GM18505 (cell line): ENCODE measurements around the gene OR14I1.

ENCODE experiments used
- ATAC-seq: cut with Tn5 transposase; IDR thresholded peaks from one replicate; pipeline ENCODE4 v1.9.1; 2021; ENCODE audit not compliant: unreplicated experiment
- POLR2A ChIP-seq: IDR thresholded peaks from 4 replicates; pipeline ENCODE4 v1.6.1; 2011; ENCODE audit warnings: borderline replicate concordance; ENCODE audit not compliant: insufficient read depth, insufficient read length; ENCODE audit errors: extremely low read depth

Gene OR14I1

DNA sequence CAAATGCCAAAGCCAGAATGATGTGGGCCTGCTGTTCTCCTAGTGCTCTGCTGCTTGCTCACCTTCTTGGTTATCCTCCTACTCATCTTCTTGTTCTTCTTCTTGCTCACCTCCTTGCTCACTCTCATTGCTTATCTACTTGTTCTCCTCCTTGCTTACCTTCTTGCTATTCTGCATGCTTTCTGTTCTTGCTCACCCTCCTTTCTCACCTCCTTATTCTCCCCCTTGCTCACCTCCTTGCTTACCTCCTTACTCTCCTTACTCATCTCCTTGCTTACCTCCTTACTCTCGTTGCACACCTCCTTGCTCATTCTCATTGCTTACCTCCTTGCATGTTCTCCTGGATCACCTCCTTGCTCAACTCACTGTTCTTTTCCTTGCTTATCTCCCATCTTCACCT lies at the start of gene OR14I1:
Gene OR14I1, minus strand, starts transcription at position 53 of the 400 bp plus-strand sequence.
- TF ChIP-seq POLR2A: no peak

DNA sequence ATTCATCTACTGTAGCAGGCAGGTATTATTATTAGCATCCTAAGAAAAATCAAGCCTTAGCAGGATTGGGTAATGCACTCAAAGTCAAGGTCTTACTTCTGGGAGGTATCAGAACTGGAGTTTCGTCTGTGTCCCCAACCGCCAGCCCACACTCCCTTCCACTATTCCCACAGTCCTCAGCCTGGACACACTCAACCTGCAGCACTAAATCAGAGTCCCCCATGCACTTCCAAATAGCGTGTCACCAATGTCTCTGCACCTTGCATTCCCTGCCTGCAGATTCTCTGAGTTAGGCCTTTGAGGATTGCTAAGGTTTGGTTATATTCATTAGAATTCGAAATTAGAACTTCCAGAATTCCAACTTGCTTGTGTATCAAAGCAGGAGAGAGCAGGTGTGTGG lies 49.1 kb upstream of the OR14I1 start:
- TF ChIP-seq POLR2A: no peak
- no peak for ATAC-seq

More for the DNA sequence above, at the start of gene OR14I1:
- ATAC-seq: no peak

DNA sequence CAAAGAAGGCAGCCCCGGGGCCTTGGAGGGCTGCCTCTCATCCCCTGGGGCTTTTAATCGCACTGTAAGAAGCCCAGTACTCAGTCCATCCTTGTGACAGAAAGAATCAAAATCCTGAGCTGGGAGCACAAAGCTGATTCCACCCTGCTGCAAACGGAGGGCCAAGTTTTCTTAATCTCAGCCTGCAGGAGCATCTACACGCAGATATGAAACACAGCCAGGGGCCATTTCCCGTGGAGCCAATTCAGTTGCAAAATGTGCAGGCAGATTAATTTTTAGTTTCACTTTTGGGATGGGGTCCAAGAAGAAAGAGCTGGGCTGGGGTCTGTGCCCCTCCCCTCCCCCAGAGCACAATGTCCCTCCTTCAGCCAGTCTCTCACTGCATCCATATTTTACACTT lies 48.6 kb upstream of the OR14I1 start:
- no peak for ATAC-seq
- TF ChIP-seq POLR2A: no peak

GRCh38 chr1:248750496-248750895 lies 47.9 kb upstream of the OR14I1 start:
- no peak for TF ChIP-seq POLR2A
- ATAC-seq: no peak

DNA sequence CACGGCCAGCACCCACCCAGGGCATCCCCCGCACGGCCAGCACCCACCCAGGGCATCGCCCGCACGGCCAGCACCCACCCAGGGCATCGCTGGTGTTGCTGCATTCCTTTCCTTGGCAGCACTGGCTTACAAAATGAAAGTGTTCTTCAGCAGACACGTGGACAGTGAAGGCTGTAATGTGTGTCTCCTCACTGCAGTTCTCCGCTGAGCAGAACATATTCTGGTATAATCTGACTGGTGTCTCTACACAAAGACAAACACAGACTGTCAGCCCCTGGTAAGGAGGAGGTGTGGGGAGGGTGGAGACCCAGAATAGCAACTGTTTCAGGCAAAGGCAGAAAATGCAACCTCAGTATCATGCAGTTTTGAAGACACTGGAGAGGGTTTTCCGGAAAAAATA lies 45.6 kb upstream of the OR14I1 start:
- no peak for TF ChIP-seq POLR2A
- ATAC-seq: no peak

- TF ChIP-seq POLR2A: no peak
- ATAC-seq: no peak
These were observed 38.3 kb upstream of the OR14I1 start for GRCh38 chr1:248740876-248741275.

DNA sequence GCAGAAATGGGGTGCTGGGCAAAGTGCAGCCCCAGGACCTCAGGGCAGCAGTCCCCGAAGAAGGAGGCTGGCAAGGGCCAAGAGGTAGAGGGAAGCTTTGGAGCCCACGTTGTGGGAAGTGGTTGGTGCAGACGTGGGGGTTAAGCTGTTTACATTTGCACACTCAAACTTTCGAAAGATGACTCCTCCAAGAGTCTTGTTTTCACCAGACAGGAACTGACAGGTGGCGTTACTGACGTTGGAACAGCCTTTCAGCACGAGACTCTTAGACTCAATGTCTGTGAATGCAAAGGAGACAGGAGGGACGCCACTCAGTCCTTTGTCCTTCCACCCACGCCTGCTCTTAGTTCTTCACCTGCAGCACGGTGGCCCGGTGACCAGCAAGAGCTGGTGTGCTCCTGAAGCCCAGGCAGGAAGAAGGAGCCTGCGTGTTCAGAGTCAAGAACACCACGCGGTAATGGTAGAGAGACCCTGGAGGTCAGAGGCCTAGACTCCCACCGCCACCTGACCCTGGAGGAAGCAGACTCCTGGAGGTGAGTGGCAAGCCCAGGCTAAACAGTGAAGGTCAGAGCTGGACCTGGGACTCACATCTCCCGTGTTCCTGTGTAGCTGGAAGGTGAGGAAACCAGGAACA lies 37.1 kb upstream of the OR14I1 start:
- TF ChIP-seq POLR2A: no peak
- ATAC-seq: no peak

DNA sequence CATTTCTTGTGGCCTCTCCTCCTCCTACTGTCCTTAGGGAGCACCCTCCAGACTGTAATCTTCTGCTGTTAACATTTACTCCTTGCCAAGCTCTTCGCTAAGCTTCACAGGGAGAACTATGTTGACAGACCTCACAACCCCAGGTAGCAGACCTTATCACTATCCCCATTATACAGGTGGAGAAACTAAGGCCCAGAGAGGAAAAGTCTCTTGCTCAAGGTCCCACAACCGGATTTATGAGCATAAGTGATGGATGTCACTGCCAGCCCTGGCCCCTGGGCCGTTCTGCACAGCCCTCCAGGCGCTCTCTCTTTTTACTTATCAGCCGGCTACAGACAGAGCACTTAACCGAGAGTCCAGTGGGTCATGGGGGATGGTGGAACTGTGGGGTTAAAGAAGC lies 34.9 kb upstream of the OR14I1 start:
- TF ChIP-seq POLR2A: no peak

DNA sequence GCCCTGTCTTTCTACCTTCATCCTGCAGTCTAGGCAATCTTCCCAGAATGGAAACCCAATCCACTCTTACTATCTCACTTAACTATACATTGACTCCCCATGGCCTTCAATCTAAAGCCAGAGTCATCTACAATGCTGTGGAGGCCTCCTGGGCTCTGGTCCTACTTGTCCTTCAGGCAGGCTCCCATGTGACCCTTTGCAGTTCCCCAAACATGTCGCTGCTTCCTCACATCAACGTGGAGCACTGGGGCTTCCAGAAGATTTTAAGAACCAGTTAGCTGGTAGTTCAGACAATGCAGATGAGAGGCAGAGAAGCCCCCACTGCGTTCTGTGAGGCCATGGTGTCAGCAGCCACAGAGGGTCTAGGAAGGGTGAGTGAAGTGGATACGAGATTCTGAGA lies 34.4 kb upstream of the OR14I1 start:
- no peak for ATAC-seq
- TF ChIP-seq POLR2A: no peak

More for the DNA sequence above, 34.9 kb upstream of the OR14I1 start:
- no peak for ATAC-seq

DNA sequence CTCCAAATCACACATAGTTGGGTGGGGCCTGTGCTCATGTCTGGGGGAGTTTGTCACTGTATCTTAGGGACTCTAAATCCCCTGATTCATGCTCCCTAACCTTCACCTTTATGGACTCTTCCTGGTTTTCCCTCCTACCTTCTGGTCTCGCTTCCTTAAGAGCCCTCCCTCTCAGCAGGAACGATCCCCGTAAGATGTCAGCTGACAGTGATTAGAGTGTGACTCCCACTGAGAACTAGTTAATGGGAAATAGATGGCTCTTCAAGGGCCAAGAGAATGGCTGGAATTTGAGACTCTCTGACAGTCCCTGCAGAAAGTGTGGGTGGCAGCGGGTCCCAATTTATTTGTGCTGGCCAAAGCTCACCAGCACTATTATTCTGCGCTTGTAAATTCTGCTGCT lies 31.0 kb upstream of the OR14I1 start:
- ATAC-seq: no peak
- TF ChIP-seq POLR2A: no peak

DNA sequence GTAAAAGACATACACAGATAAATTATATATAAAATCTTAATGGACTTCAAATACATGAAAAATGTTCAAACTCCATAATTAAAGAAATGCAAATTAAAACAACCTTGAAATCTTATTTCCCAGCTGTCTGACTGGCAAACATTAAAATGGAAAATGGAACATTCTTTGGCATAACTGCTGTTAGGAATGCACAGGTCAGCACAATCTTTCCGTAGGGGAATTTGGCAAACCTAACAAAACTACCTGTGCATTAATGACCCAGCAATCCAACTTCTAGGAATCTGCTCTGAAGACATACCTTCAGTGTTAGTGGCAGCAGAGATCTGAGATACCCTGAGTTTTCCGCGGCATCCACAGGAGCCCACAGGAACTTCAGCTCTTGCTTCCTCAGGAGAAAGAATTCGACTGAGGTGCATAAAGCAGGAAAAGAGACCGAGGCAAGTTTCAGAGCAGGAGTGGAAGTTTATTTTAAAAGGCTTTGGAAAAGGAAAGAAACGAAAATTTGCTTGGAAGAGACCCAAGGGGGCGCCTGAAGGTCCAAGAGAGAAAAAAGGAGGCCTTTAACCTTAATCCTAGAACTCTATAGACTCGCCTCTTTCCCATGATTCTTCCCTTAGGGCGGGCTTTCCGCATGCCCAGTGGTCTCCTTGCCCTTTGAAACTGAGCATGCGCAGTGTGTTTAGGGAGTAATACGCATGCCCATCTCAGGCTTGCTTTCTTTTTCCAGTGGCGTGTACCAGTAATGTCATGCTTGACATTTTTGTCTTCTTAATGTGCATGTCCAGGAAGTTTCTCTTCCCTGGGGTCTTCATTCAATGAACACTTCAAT lies 28.2 kb upstream of the OR14I1 start:
- no peak for TF ChIP-seq POLR2A
- no peak for ATAC-seq

DNA sequence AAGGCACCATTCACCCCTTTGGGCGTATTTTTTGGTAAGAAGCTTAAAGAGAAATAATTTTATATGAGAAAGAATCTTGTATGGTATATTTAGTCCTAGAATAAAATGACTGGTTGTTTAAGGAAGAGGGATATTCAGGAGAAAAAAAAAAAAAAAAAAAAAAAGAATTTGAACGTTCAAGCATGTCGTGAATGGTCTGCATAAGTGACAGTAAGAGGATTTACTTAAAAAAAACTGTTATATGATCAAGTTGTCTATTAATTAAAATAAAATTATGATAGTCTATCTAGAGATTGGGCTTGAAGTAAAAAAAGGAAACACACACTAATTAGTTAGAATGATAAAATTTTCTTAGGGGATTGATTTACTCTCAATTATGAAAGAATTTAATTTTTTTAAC lies 11.7 kb upstream of the OR14I1 start:
- no peak for TF ChIP-seq POLR2A
- no peak for ATAC-seq

GRCh38 chr1:248710305-248710900 lies 7.8 kb upstream of the OR14I1 start:
- TF ChIP-seq POLR2A: no peak
- ATAC-seq: no peak

DNA sequence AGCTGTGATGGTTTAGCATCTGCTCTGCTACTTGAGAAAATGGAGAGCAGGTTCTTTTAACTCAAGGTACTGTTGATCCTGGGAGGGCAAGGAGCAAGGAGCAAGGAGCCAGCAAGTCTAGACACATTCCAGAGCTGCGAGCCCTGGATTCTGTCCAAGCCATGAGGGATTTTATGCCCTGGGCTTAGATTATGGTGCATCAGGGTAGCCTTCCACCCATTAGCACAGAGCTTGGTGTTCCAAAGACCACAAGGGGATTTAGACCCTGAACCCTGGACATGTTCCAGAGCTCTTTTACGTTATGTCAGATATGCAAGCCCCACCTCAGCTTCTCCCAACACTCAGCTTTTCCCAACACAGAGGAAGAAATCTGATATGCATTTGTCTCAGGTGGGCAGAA lies 2.0 kb upstream of the OR14I1 start:
- no peak for TF ChIP-seq POLR2A
- no peak for ATAC-seq
